DOHH2 (cell line): ENCODE data around the gene SIAH1.
"Not testable (repeated sequence)": the region's sequence is repeated elsewhere in the genome, so short reads cannot be mapped to it uniquely, and the experiment has no call there.

Experiments used
- EZH2phosphoT487 ChIP-seq: fragments of 200-600 bp; sonication (generic); IDR thresholded peaks from 2 replicates; pipeline ENCODE4 v1.6.1; 2017; ENCODE audit warnings: borderline replicate concordance, mild to moderate bottlenecking, antibody characterized with exemption, low read length, moderate library complexity, mixed read lengths
- TF ChIP-seq, protein P1 (sequence below): fragments of 200-600 bp; sonication (generic); IDR thresholded peaks from one replicate; pipeline ENCODE4 v1.5.1; 2014; ENCODE audit warnings: antibody characterized with exemption, mild to moderate bottlenecking, low read depth, low read length; ENCODE audit not compliant: poor library complexity, severe bottlenecking

DNA sequence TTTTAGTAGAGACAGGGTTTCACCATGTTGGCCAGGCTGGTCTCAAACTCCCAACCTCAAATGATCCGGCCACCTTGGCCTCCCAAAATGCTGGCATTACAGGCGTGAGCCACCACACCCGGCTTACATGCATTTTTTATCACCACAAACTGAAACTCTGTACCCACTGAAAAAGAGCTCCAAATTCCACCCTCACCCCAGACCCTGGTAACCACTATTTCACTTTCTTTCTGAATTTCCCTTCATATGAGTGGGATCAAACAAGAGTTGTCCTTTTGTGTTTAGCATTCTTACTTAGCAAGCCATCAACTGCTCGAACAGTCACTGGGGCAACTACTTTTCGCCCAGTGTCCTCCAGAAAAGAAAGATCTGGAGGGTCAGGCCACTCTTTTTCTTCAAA, 30.8 kb downstream of the SIAH1 start:
- TF ChIP-seq, protein P1, sequence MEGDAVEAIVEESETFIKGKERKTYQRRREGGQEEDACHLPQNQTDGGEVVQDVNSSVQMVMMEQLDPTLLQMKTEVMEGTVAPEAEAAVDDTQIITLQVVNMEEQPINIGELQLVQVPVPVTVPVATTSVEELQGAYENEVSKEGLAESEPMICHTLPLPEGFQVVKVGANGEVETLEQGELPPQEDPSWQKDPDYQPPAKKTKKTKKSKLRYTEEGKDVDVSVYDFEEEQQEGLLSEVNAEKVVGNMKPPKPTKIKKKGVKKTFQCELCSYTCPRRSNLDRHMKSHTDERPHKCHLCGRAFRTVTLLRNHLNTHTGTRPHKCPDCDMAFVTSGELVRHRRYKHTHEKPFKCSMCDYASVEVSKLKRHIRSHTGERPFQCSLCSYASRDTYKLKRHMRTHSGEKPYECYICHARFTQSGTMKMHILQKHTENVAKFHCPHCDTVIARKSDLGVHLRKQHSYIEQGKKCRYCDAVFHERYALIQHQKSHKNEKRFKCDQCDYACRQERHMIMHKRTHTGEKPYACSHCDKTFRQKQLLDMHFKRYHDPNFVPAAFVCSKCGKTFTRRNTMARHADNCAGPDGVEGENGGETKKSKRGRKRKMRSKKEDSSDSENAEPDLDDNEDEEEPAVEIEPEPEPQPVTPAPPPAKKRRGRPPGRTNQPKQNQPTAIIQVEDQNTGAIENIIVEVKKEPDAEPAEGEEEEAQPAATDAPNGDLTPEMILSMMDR: not testable (repeated sequence)
- TF ChIP-seq EZH2phosphoT487: not testable (repeated sequence)
